ENCODE results near the gene PCLAF. TPM values are rescaled to one million over a fixed set of nuclear protein-coding genes. Genes with fewer than 3 reads are reported as not detected.

The PCLAF gene
- total and polyA plus RNA-seq, 2 of the 8 experiments (the other 6 are each of a cell fraction or from before 2014, with no cell fraction given) = 76.2 to 124 TPM

DNA sequence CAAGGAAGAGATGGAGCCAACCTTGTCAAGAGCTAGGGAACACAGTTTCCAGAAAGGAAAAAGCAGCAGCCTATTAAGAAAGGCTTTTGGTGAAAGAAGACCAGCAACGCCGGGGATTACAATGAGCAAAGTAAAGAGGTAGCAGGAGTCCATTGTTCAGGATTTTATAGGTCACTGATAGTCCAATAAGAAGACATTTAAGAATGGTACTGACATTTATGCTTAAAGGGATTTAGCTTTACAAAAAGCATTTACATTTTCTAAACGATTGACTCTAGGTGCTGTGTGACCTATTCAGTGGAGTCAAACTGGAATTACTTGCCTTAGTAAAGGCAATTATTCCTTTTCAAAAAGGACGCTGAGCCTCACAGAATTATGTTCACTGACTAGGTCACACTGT lies 66.0 kb downstream of the PCLAF start:
- H3K36me3 ChIP-seq (ENCODE audit: control insufficient read depth in 2 of 4, insufficient read depth in 4 of 4, low read length in 3 of 4) = no peaks in the 10 kb centered on the region
- no peak overlapping the region for H2BK120ac ChIP-seq (replicated peaks; ENCODE audit: low read depth, low read length)
- H3K4ac ChIP-seq (replicated peaks; ENCODE audit: insufficient read length, low read depth, low read length) = no peak overlapping the region
- H3K4me3 ChIP-seq (ENCODE audit: extremely low read depth in 1 of 4, insufficient read depth in 2 of 4, low read depth in 3 of 4, low read length in 4 of 4) = no peak overlapping the region
- no peak overlapping the region for H2BK5ac ChIP-seq (ENCODE audit: low read depth, low read length)
- FAIRE-seq (no peak), DNase-seq (ENCODE audit: low read depth in 1 of 2, low spot score in 2 of 2) (no peak)
- H4K91ac ChIP-seq (replicated peaks; ENCODE audit: insufficient read length, low read length) = no peak overlapping the region
- no peak overlapping the region for H2BK12ac ChIP-seq (ENCODE audit: low read depth, low read length)
- no peak overlapping the region for H3K56ac ChIP-seq (replicated peaks; ENCODE audit: insufficient read length, low read depth, low read length)
- no peaks in the 10 kb centered on the region for H4K20me1 ChIP-seq (replicated peaks in 1 of 2; ENCODE audit: control insufficient read depth in 1 of 2, insufficient read depth in 2 of 2, low read length in 2 of 2)
- no peak overlapping the region for H2BK20ac ChIP-seq (ENCODE audit: low read length)
- no peak overlapping the region for H3K4me2 ChIP-seq (ENCODE audit: insufficient read depth in 1 of 2, low read depth in 2 of 2, low read length in 2 of 2)
- H4K8ac ChIP-seq (ENCODE audit: extremely low read depth, insufficient read depth, low read length) = no peak overlapping the region
- H4K5ac ChIP-seq (ENCODE audit: insufficient read length, low read depth, low read length) = no peak overlapping the region
- no peak overlapping the region for H2AK5ac ChIP-seq (ENCODE audit: low read depth, low read length)
- ChIA-PET POLR2A (ENCODE audit: partially characterized antibody) (interaction anchor here (1.3 kb wide), 1 partner anchor 10 kb away, joined by 3 read pairs; no protein-coding TSS in a partner anchor), CTCF (ENCODE audit: partially characterized antibody) (no interaction called here)
- H3K23me2 ChIP-seq (ENCODE audit: low read depth, low read length) = no peaks in the 10 kb centered on the region
- WGBS, 2 experiments (ENCODE audit: extremely low coverage in 1 of 2, insufficient coverage in 1 of 2, insufficient read length in 1 of 2, insufficient replicate concordance in 2 of 2, low coverage in 1 of 2, low lambda C conversion rate in 2 of 2, missing lambda C conversion rate in 1 of 2) = 76% methylated on average over 4 of the region's 4 CpGs; no CpG with 5 or more reads in 1 of the 2 experiments
- H3K4me1 ChIP-seq (replicated peaks in 1 of 4; ENCODE audit: control insufficient read depth in 3 of 4, insufficient read depth in 4 of 4, low read length in 3 of 4) = peaks cover 0 to 3% (median 2%) of the 10 kb centered on the region in 4 experiments; a peak in 1 of 7 replicates
- H3K9me3 ChIP-seq (ENCODE audit: insufficient read depth in 2 of 2, low read depth in 1 of 2, low read length in 1 of 2) = no peaks in the 10 kb centered on the region
- H2BK15ac ChIP-seq (ENCODE audit: low read length) = no peak overlapping the region
- H3K27me3 ChIP-seq (replicated peaks in 1 of 4; ENCODE audit: control insufficient read depth in 3 of 4, extremely low read depth in 1 of 4, insufficient read depth in 3 of 4, low read length in 3 of 4) = no peaks in the 10 kb centered on the region
- TF ChIP-seq, protein P1, sequence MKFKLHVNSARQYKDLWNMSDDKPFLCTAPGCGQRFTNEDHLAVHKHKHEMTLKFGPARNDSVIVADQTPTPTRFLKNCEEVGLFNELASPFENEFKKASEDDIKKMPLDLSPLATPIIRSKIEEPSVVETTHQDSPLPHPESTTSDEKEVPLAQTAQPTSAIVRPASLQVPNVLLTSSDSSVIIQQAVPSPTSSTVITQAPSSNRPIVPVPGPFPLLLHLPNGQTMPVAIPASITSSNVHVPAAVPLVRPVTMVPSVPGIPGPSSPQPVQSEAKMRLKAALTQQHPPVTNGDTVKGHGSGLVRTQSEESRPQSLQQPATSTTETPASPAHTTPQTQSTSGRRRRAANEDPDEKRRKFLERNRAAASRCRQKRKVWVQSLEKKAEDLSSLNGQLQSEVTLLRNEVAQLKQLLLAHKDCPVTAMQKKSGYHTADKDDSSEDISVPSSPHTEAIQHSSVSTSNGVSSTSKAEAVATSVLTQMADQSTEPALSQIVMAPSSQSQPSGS (IDR thresholded peaks at IDR 0.05; ENCODE audit: low read length) = no peak
- TF ChIP-seq RBBP5 (IDR thresholded peaks at IDR 0.05; ENCODE audit: borderline replicate concordance, low read depth, low read length) (no peak), CBX8 (IDR thresholded peaks at IDR 0.05; ENCODE audit: borderline replicate concordance, low read depth, low read length) (no peak)
- H3K27ac ChIP-seq (ENCODE audit: low read depth, low read length) = no peak overlapping the region
- no peak overlapping the region for H3K18ac ChIP-seq (ENCODE audit: extremely low read depth, low read length)
- H3K9ac ChIP-seq (replicated peaks in 1 of 4; ENCODE audit: extremely low read depth in 1 of 4, low read depth in 3 of 4, low read length in 3 of 4) = no peak overlapping the region; a peak in 1 of 7 replicates
- H3K14ac ChIP-seq (ENCODE audit: insufficient read length) = no peak overlapping the region
- H3K79me2 ChIP-seq (ENCODE audit: control insufficient read depth in 1 of 2, insufficient read depth in 2 of 2, low read length in 2 of 2) = peaks cover 0 to 7% of the 10 kb centered on the region in 2 experiments; a peak in 1 of 4 replicates
- peaks cover 2% of the 10 kb centered on the region; the same call in 1 of the 2 replicates for H3K79me1 ChIP-seq (ENCODE audit: low read depth, low read length)
- no peak overlapping the region for H2AFZ ChIP-seq (ENCODE audit: low read length)
- no peak overlapping the region for H3K23ac ChIP-seq (ENCODE audit: insufficient read length)

All from H1 (cell line).